Kidney (tissue), 14 donors: ENCODE data around the gene METTL23. TPM values are rescaled to one million over a fixed set of nuclear protein-coding genes. Genes with fewer than 3 reads are reported as not detected.
"Not testable (repeated sequence)": the region's sequence is repeated elsewhere in the genome, so short reads cannot be mapped to it uniquely, and the experiment has no call there.

ENCODE experiments used
- DNase-seq, 5 donors: peaks; one replicate each; pipeline ENCODE4 v3.0.0-alpha.2; 2013 to 2020
- FAIRE-seq: peaks from 2 replicates; lab custom pipeline; 2012; peaks lifted over from hg19 to GRCh38; lab: Jason Lieb, UNC
- H3K27ac ChIP-seq, 2 donors: one replicate each; pipeline ENCODE4 v1.7.0; 2013; ENCODE audit warnings: low read depth in 2 of 2, low read length in 2 of 2, inconsistent platforms in 1 of 2
- H3K27me3 ChIP-seq: one replicate; pipeline ENCODE4 v1.7.1; 2013; ENCODE audit warnings: low read length, inconsistent platforms; ENCODE audit not compliant: control insufficient read depth, insufficient read depth
- H3K36me3 ChIP-seq, 3 donors: one replicate each; pipeline versions ENCODE4 v1.7.0 to v1.7.1; 2013; ENCODE audit warnings: low read length in 3 of 3, control low read depth in 1 of 3, inconsistent platforms in 1 of 3; ENCODE audit not compliant: insufficient read depth in 3 of 3, control insufficient read depth in 2 of 3
- H3K4me1 ChIP-seq, 3 donors: one replicate each; pipeline versions ENCODE4 v1.7.0 to v1.7.1; 2013; ENCODE audit warnings: low read length in 3 of 3, inconsistent platforms in 1 of 3, low read depth in 1 of 3; ENCODE audit not compliant: control insufficient read depth in 2 of 3, insufficient read depth in 2 of 3
- H3K4me3 ChIP-seq, 3 donors: one replicate each; pipeline versions ENCODE4 v1.7.0 to v1.8.1; 2013; ENCODE audit warnings: low read length in 3 of 3, control low read depth in 1 of 3, inconsistent platforms in 1 of 3
- H3K9ac ChIP-seq, 3 donors: one replicate each; pipeline versions ENCODE4 v1.7.0 to v1.7.1; 2013; ENCODE audit warnings: low read length in 3 of 3, control low read depth in 1 of 3, inconsistent platforms in 1 of 3
- H3K9me3 ChIP-seq, 3 donors: one replicate each; pipeline versions ENCODE4 v1.7.0 to v1.7.1; 2013; ENCODE audit warnings: low read length in 3 of 3, control low read depth in 1 of 3, inconsistent platforms in 1 of 3; ENCODE audit not compliant: control insufficient read depth in 2 of 3, insufficient read depth in 1 of 3
- intact Hi-C: fragments of 100-400 bp; cut with DNase I; formaldehyde crosslinking; loops from one replicate; pipeline ENCODE4 v1.11.1; 2022
- polyA plus RNA-seq: library from polyadenylated mRNA; stranded (reverse); fragments of 350-450 nt; fragmentation: Illumina TruSeq; extraction: RNeasy Lipid Tissue Mini Kit (QIAGEN cat#74804); gene quantifications from one replicate; pipeline ENCODE4 v1.2.3, GENCODE V29; 2014; ENCODE audit warnings: low read depth, low replicate concordance; ENCODE audit not compliant: insufficient read depth
- total RNA-seq: library from RNA; stranded (reverse); fragmentation: NEBNext Ultra II Directional; extraction: Animal tissue kit (Norgen Biotek cat#: 25700); gene quantifications from one replicate; pipeline ENCODE4 v1.2.1, GENCODE V29; 2021
- TF ChIP-seq, protein P1 (sequence below): IDR thresholded peaks from 3 replicates; pipeline ENCODE4 v1.5.1; 2012; ENCODE audit warnings: mild to moderate bottlenecking, moderate library complexity, borderline replicate concordance; ENCODE audit not compliant: insufficient read depth; ENCODE audit errors: extremely low read depth
- donor health status: control.
- donor health status: control.
- donor health status: control.
- donor health status: control.
- donor health status: control.
- donor health status: DM: yes; HTN: yes; CAD: no.
- donor health status: Normal renal cell carcinoma (clear cell type).

The METTL23 gene
- total and polyA plus RNA-seq, 2 donors from 2014 or later, result 38.2 to 53.0 TPM

DNA sequence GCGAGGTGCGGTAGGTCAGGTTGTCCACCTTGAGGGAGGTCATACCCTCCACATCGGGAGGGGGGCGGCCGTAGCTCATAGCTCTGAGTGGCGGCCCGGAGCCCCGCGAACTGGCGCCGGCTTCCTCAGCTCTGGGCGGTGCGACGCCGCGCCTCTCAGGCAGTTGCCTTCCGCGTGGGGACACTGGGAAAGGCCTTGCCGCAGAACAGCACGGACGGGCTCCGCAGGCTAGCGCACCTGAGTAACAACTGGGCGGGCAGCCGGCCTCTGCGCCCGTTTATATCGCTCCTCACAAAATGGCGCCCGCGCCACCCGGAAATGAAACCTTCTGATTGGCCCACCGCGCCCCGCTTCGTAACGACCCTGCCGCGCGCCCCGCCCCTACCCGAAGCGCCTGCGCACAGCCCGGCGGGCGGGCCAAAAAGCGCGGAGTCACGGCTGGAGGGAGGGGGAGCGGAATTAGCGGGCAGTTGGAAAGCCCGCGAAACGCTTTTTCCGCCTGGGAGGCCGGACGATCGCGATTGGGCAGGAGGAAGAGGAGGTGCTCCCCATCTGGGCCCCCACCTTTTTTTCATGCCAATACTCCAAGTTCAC, 10.5 kb downstream of the METTL23 start, which contains the start of gene SRSF2:
TSS of gene SRSF2 (minus strand) at position 250 of the 594 bp plus-strand sequence. CDS start at position 79, 171 bp downstream.
- Histone ChIP-seq H3K27ac (peak within 1 kb of the TSS; percentile 99 to 100), H3K27me3 (no peaks in the 10 kb centered on the region), H3K9me3 (no peaks in the 10 kb centered on the region), H3K9ac (peak within 1 kb of the TSS; percentile 94 to 96 (median 94)), H3K36me3 (peaks cover 10 to 37% (median 23%) of the 10 kb centered on the region in 3 donors), H3K4me3 (peak within 1 kb of the TSS; percentile 95 to 97 (median 96)), H3K4me1 (peaks cover 5 to 28% (median 24%) of the 10 kb centered on the region in 3 donors)
- TF ChIP-seq, protein P1, sequence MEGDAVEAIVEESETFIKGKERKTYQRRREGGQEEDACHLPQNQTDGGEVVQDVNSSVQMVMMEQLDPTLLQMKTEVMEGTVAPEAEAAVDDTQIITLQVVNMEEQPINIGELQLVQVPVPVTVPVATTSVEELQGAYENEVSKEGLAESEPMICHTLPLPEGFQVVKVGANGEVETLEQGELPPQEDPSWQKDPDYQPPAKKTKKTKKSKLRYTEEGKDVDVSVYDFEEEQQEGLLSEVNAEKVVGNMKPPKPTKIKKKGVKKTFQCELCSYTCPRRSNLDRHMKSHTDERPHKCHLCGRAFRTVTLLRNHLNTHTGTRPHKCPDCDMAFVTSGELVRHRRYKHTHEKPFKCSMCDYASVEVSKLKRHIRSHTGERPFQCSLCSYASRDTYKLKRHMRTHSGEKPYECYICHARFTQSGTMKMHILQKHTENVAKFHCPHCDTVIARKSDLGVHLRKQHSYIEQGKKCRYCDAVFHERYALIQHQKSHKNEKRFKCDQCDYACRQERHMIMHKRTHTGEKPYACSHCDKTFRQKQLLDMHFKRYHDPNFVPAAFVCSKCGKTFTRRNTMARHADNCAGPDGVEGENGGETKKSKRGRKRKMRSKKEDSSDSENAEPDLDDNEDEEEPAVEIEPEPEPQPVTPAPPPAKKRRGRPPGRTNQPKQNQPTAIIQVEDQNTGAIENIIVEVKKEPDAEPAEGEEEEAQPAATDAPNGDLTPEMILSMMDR, result no peak
- FAIRE-seq (no peak), DNase-seq (peak; percentile 99)
- intact Hi-C loops, result no loop called here

DNA sequence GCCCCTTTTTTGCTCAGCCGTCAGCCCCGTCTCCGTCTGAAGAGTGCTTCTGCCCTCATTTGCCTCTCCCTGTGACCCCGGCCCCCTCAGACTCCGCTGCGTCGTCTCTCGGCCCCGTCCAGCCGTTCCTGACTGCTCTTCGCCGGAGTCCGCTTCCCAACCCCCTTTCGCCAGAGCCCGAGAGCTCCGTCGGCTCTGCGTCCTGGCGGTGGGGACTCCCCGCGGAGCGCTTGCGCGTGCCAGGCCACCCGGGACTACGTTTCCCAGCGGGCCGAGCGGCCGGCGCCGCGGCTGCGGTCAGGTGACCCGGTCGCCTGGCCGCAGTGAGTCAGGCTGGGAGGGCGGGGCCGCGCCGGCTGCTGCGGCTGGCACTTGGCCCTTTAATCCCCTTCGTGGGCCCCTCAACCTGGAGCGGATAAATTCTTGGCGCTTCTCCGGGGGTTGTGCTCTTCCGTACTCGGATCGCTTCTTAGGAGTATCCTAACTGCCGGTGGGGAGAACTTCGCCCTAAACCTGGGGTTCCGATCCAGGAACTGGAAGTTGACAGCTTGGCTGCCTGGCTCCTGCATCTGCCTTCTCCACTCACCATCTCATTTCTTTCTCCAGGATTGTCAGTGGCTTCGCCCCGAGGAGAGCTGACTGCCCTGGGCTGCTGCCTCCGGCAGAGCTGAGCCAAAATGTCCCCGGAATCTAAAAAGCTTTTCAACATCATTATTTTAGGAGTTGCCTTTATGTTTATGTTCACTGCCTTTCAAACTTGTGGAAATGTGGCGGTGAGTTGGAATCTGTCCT, 11.2 kb downstream of the METTL23 start, which contains the start of gene MFSD11:
TSS of gene MFSD11 (plus strand) at position 444 of the 792 bp plus-strand sequence. CDS start at position 678, 234 bp downstream.
- H3K36me3 ChIP-seq, result peaks cover 10 to 33% (median 23%) of the 10 kb centered on the region in 3 donors
- H3K27me3 ChIP-seq, result no peaks in the 10 kb centered on the region
- intact Hi-C loops, result no loop called here
- no peaks in the 10 kb centered on the region for H3K9me3 ChIP-seq
- peak within 1 kb of the TSS; percentile 92 to 96 (median 95) for H3K4me3 ChIP-seq
- DNase-seq (peak; percentile 95 to 98 (median 97)), FAIRE-seq (no peak)
- peak within 1 kb of the TSS; percentile 94 to 96 (median 94) for H3K9ac ChIP-seq
- peaks cover 5 to 27% (median 24%) of the 10 kb centered on the region in 3 donors for H3K4me1 ChIP-seq
- TF ChIP-seq, protein P1, result no peak
- H3K27ac ChIP-seq, result peak within 1 kb of the TSS; percentile 99 to 100

DNA sequence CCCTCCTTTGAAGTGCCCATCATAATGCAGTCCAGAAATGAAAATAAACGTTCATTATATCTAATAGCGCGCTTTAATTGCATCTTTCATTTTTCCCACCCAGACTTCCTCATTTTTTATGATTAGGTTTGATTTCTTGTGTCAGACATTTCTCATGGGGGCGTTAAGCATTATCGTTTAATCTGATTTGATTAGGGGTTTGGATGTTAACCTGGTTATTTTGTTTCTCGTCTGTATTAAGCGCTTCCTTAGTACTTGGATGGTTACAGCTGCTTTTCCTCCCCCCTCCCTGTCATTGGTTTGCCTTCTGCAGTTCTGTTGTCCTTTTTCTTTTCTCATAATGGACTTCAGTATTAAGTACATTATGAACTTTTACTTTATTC, 11.8 kb downstream of the METTL23 start:
- peak in 1 of 5 donors; percentile 46 for DNase-seq
- H3K9ac ChIP-seq, result peak overlapping the region; percentile 91 to 94 (median 94)
- peak overlapping the region; percentile 99 to 100 for H3K27ac ChIP-seq
- no peak for FAIRE-seq
- intact Hi-C loops, result no loop called here
- peaks cover 8 to 27% (median 20%) of the 10 kb centered on the region in 3 donors for H3K36me3 ChIP-seq
- TF ChIP-seq, protein P1, result no peak
- H3K9me3 ChIP-seq, result no peaks in the 10 kb centered on the region
- H3K4me1 ChIP-seq, result peaks cover 5 to 24% (median 24%) of the 10 kb centered on the region in 3 donors
- H3K27me3 ChIP-seq, result no peaks in the 10 kb centered on the region
- peak overlapping the region; percentile 92 to 96 (median 94) for H3K4me3 ChIP-seq

DNA sequence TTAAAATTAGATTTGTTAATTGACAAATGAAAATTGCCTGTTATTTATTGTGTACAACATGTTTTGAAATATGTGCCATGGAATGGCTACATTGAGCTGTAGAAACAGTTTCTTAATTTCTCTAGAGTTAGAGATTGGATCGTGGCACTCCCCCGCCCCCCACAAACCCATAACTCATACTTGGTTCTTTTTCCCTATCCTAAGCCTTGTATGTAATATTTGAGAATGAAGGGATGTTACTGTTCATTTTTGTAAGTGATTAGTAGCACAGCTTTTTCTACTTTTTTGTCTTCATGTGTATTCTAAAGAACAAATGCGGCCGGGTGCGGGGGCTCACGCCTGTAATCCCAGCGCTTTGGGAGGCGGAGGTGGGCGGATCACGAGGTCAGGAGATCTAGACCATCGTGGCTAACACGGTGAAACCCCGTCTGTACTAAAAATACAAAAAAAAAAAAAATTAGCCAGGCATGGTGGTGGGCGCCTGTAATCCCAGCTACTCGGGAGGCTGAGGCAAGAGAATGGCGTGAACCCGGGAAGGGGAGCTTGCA, 13.0 kb downstream of the METTL23 start:
- peaks cover 4 to 24% (median 14%) of the 10 kb centered on the region in 3 donors for H3K36me3 ChIP-seq
- intact Hi-C loops, H3K27ac ChIP-seq, H3K27me3 ChIP-seq, DNase-seq, H3K4me3 ChIP-seq, FAIRE-seq, H3K9me3 ChIP-seq: not testable (repeated sequence)
- peak overlapping the region in 1 of 3 donors; percentile 0 for H3K9ac ChIP-seq
- H3K4me1 ChIP-seq, result peaks cover 3 to 20% (median 15%) of the 10 kb centered on the region in 3 donors
